ENCODE data around the gene CAPNS2.

The CAPNS2 gene

DNA sequence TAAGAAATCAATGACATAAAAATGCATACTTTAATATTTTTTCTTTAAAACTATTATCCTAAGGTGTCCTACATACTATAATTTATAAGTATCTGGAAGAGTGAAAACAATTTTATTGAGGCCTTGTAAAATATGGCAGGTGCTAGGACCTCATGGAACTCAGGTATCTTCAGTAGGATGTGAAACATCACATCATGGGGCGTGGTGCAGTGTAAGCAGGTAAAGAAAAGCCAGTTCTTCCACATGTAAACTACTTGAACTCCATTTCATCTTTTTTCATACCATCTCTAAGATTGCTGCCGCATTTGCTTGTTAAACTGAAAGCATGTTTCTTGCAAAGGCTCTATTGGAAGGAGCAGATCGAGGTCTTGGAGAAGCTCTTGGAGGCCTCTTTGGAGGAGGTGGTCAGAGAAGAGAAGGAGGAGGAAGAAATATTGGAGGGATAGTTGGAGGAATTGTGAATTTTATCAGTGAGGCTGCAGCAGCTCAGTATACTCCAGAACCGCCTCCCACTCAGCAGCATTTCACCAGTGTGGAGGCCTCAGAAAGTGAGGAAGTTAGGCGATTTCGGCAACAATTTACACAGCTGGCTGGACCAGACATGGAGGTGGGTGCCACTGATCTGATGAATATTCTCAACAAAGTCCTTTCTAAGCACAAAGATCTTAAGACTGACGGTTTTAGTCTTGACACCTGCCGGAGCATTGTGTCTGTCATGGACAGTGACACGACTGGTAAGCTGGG lies at the start of gene CAPNS2:
Gene CAPNS2 (plus strand): TSS at position 253 of the 744 bp plus-strand sequence. CDS start 73 bp downstream, at position 326.
- DNase-seq (ENCODE audit: low spot score) = no peak

DNA sequence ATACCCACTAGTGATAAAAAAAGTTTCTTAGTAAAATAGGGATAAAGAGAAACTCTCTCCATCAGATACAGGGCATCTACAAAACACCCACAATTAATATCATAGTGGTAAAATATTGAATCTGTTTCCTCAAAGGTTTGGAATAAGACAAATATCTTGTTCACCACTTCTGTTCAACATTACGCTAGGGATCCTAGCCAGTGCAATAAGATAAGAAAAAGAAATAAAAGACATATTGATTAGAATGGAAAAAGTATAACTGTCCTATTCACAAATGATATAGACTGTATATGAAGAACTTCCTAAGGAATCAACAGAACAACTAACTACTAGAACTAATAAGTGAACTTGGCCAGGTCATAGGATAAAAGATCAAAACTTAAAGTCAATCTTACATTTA lies 44.7 kb upstream of the CAPNS2 start:
- DNase-seq (ENCODE audit: low spot score) = no peak

DNA sequence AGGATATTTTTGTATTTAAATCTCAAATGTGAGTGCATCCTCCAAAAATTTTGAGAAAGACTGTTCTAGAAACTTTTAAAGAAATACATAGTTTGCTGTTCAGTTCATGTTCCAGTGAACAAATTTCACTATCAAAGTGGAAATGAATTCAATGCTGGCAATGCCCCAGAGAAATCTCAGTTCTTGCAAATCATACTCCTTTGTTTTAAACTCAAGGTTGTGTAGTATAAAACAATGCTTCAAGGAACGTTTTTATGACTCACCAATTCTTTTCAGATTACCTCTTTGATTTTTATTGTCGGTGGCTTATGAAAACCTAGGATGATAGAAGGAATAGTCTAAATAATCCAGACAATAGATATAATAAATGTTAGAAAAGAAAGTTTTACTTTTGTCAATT lies 40.0 kb upstream of the CAPNS2 start:
- no peak for DNase-seq (ENCODE audit: low spot score)

DNA sequence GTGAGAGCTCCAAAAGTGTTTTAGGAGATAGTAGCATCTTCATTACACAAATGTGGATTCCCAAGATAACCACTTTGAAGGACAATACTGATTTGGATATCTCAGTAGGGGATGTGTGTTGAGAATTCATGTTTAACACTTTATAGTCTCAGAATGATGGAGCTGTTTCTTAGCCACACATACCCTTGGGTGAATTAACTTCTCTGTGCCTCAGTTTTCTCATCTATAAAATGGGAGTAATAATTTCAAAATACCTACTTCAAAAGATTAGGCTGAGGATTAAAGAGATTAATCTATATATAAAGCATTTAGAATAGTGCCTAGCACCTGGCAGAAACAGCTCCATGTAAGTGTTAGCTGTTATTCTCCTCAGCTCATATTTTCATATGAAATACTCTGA lies 38.6 kb upstream of the CAPNS2 start:
- no peak for DNase-seq (ENCODE audit: low spot score)

DNA sequence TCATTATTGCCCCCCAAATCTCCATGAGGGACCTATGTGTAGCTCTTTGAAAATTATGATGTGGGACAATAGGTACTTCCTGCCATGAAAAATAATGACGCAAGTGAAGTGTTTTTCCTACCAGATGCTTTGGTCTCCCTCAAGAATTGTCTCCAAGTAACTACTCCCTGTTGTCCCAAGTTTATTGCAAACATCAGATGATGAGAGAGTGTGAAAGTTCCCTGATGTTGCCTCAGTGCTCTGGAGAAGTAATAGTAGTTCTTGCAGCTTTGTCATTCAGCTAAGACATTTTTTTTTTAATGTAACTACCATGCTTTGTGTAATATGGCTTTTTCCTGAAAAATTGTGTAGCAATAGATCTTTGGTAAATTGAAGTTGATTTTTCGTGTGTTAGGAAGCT lies 37.5 kb upstream of the CAPNS2 start:
- DNase-seq (ENCODE audit: low spot score) = no peak

DNA sequence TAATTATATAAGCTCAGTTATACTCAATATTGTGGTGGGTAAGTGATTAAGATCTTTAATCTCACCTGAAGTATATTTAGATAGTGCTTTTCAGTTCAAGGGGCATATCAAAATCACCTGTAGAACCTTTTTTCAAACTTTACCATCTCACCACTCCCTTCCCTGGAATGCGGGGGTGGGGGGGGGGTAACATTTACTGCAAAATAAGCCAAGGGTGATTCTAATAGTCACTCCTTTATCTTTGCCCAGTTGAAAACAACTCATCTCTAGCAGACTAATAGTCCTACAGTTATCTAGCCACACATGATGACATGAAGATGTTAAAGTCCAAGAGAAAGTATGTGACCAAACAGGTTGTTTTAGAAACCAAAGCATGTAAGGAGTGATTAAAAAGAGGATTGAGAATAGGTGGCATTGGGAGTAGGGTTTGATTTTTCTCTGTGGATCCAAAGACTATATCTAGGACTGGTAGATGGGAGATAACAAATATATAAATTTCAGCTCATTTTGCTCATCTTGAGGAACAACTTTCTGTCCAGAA lies 36.1 kb upstream of the CAPNS2 start:
- DNase-seq (ENCODE audit: low spot score) = no peak

DNA sequence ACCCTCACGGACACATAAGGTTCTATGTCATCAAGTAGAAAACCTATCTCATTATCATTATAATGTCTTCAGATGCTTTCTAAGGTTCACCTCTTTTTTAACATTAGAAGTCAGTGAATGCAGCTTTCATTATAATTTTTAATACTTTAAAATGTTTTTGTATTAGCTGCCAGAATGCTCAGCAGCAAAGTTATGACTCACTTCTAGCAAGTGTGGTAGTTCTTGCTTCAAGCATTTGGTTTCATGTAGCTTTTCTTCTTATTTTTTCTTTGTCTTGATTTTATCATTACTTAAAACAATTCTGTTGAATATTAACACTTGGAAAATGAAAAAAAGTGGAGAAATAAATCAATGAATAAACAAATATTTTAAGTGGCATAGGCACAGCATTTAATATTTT lies 34.3 kb upstream of the CAPNS2 start:
- no peak for DNase-seq (ENCODE audit: low spot score)

DNA sequence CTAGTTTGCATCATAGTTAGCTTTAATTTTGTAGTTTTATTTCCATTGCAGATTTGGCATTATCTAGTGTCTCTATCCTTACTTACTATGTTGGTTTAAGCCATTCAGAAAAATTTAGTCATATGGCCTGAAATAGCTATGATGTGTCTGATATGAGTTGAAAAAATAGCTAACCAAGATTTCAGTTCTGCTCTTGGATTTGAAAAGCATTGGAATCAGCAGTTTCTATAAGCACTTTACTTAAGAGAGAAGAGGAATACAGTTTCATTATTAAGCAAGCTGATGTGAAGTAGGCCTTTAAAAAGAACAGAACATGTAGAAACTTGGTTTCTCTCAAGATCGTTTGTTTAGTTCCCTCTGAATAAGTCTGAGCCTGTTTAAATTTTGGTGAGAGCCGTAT lies 31.7 kb upstream of the CAPNS2 start:
- DNase-seq (ENCODE audit: low spot score) = no peak

DNA sequence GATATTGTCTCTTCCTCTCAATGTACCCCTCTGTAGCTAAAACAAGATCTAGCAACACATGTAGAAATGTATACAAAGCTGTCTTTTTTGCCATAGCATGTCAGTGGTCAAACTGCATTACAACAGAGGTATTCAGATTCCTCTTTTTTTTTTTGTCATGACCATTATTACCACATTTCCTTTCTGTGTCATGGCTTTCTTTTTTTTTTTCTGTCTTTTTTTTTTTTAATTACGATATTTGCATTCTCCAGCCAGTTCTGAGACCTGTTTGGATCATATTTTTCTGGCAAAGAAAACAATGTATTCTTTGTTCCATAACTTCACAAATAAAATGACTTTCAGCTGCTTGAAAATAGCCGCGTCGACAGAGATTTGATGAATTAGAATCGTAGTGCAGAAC lies 27.4 kb upstream of the CAPNS2 start:
- DNase-seq (ENCODE audit: low spot score) = peak; percentile 39

DNA sequence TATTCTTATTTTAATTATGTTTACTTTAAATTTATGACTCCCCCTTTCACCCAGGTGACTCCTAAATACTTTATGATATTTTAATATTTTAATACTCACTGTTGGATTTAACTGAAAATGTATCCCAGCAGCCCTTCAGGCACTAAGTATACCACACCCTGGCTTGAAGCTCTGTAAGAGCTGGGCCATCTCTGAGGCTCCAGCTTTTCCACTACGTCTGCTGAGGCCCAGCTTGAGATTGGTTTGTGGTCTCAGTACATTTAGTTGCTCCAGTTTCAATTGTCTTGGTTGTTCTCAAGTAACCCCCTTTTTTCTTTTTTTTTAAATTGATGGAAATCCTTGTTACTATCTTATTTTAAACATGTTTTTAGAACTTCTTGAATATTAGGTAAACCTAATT lies 27.0 kb upstream of the CAPNS2 start:
- no peak for DNase-seq (ENCODE audit: low spot score)

DNA sequence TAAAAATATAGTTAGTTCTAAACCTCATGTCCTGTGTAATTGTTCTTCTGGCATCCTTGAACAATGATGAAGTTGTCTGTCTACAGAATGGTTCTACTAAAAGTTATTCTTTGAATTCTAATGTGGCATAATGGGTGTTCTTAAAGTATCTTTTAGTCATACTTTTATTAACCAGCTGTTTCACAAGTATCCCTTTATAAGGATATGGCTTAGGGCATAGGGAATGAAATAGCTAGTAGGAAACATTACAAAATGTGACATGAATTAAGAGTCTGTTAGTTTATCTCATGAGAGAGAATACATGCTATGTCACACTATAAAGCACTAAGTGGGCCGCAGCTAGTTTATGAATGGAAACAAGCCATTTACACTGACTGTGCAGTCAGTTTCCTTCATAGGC lies 26.3 kb upstream of the CAPNS2 start:
- peak; percentile 50 for DNase-seq (ENCODE audit: low spot score)

DNA sequence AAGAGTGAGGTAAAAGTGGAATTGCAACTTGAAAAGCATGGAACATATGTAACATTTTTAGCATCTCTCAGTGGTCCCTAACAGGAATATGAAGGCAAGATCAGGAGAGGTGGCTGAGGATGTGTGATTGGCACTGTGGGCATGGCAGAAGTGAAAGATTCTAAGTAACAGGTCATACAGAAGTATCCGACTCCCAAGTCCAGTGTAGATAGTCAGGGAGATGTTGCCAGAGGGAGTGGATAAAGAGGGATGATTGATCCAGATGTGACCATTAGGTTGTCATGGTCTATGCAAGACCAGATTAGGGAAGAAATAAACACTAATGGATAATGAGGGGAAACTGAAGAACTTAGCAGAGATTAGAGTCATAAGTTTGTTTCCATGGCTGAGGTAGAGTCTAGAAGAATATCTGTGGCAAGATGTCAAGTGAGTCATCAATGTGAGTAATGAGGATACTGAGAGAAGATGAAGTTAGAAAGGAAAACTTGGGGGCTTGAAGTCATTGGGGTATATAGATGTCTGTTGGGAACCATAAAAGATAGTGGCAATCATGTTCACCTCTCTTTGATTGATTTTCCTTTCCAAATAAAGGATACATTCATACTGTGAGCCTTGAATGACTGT lies 23.9 kb upstream of the CAPNS2 start:
- DNase-seq (ENCODE audit: low spot score) = no peak

DNA sequence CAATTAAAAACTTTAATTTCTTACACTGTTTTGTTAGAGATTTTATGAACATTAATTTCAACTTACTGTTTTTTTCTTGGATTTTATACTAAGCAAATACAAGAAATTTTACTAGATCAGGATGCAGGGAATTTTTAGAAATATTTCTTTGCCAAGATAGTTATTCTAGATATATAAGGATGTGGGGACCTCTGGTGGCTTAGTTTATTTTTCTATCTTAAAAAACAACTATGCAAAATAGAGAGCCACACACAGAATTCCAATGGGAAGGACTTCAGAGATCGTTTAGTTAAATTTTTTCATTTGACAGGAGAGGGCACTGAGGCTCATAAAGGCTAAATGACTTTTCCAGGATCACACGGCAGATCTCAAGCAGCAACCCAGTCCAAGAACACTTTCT lies 23.0 kb upstream of the CAPNS2 start:
- peak; percentile 7 for DNase-seq (ENCODE audit: low spot score)

DNA sequence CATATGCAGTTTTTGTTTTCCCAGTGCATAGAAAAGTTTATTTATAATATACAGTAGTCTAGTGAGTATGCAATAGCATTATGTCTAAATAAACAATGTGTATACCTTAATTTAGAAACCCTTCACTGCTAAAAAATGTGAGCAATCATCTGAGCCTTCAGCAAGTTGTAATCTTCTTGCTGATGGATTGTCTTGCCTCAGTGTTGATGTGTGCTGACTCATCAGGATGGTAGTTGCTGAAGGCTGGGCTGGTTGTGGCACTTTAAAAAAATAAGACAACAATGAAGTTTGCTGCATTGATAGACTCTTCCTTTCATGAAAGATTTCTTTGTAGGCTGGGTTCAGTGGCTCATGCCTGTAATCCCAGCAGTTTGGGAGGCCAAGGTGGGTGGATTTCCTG lies 13.9 kb upstream of the CAPNS2 start:
- no peak for DNase-seq (ENCODE audit: low spot score)

DNA sequence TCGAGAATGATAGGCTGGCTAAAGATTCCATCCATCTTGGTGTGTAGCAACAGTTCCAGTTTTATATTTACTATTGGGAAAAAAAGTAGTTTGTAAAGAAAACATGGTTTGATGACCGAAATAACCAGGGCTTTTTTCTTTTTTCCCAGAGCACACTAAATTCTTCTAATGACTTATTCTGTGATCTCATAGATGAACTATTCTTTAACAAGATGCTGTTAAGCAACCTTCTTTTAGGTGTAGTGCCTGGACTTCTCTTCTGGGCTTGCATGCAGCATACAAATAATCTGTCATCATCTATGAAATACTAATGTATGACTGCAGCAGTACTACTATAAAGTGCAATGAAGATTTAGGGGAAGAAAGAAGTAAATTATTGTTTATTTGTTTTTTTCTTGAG lies 11.0 kb upstream of the CAPNS2 start:
- DNase-seq (ENCODE audit: low spot score) = no peak

DNA sequence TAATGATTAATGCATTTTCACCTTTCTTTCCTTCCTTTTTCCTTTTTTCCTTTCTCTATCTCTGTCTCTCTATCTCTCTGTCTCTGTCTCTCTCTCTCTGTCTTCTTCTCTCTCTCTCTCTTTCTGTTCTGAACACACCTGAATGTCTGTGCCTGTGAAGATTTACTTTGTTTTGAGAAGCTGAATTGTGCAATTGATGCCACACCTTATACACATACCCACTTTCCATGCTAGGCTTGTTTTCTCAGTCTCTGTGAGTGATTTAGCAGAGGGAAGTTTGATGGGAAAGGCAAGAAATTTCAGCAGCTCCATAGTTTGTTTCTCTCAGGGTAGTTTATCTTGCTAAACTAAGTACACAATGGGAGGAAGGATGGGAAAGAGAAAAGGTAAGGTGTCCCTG lies 9.3 kb upstream of the CAPNS2 start:
- no peak for DNase-seq (ENCODE audit: low spot score)

DNA sequence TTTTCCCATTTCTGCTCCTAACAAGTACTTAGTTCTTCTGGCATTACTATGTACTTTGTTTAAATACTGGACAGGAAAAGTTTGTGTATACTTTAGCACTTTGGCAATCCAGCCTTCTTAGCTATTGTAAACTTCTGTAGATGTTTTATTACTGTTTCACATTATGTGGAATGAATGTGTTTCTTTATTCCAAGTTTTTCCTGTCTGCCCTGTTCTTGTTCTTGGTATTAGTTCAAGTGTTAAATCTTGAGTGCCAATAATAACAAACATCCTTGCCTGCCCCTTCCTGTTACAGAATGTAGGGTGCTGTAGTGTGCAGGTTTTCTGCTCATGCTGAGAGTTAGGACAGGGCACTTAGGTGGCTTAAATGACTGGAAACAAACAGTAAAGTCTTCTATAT lies 7.3 kb upstream of the CAPNS2 start:
- no peak for DNase-seq (ENCODE audit: low spot score)

DNA sequence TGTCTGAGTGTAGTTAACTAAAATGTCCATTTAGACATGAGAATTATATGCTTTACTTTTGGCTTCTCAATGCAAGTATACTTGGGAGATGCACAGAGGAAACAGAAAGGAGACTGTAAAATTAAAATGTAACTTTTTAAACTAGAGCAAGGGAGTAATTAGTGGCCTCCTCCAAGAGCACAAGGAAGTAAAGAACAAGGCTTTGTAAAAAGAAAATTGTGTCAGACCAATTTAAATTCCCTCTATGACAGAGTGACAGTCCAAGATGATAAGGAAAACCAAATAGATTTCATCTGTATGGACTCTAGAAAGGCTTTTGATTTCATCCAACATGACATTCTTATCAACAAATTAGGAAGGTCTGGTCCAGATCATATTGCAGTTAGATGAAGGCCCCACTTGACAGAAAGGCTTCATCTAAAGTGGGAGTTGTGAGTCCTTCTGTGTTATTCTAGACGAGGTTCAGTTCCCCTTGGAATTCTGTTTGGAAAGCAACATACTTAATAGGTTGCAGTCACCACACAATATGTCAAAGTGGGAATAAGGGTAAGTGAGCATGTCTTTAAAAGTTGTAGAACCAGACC lies 6.5 kb upstream of the CAPNS2 start:
- no peak for DNase-seq (ENCODE audit: low spot score)

DNA sequence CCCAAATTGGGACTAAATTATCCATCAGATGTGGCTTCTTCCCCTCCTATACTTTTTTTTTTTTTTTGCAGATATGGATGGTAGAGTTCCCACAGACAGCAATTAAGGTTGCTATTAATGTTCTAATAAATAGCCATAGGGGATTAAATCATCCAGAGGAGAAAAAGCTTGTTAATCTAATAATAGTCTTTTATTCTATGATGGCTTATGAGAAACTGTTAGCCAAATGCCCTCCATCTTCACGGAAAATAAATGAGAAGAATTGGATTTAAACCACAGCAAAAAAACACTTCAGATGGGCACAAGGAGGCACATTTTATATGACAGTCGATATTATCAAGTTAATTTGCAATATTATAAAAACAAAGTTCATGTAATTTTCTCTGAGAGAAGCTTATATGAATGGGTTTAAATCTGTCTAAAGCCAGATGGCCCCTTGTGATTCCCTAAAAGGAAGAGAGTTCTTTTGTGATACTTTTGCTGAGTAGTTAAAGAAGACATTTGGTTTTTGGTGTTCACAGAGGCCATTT lies 5.1 kb upstream of the CAPNS2 start:
- DNase-seq (ENCODE audit: low spot score) = no peak

DNA sequence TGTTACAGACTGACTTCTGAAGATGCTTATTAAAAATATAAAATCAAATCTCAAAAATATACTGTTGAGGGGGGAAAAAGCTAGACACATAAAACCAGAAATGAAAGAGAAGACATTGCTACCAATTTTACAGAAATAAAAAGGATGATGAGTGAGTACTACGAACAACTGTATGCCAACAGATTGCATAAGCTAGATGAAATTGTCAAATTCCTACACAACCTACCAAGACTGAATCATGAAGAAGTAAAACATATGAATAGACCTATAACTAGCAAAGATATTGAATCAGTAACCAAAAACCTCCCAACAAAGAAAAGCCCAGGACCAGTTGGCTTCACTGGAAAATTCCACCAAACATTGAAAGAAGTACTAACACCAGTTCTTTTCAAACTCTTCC lies 3.5 kb upstream of the CAPNS2 start:
- no peak for DNase-seq (ENCODE audit: low spot score)

DNA sequence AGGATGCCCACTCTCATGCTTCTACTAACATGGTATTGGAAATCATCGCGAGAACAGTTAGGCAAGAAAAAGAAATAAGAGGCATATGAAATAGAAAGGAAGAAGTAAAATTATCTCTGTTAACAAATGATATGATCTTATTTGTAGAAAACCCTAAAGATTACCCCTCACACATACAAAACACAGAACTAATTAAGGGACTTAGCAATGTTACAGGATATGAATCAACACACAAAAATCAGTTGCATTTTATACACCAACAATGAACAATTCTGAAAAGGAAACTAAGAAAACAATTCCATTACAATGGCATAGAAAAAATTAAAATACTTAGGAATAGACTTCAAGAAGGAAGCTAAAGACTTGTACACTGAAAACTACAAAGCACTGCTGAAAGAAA lies 2.7 kb upstream of the CAPNS2 start:
- no peak for DNase-seq (ENCODE audit: low spot score)

DNA sequence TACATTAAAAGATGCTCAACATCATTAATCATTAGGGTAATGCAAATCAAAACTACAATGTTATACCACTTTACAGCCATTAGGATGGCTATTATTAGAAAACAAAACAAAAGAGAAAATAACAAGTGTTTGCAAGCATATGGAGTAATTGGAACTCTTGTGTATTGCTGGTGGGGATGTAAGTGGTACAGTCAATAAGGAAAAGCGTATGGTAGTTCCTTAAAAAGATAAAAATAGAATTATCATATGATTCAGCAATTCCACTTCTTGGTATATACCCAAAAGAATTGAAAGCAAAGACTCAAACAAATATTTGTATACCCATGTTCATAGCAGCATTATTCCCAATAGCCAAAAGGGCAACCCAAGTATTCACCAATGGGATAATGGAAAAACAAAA lies 1.4 kb upstream of the CAPNS2 start:
- no peak for DNase-seq (ENCODE audit: low spot score)

DNA sequence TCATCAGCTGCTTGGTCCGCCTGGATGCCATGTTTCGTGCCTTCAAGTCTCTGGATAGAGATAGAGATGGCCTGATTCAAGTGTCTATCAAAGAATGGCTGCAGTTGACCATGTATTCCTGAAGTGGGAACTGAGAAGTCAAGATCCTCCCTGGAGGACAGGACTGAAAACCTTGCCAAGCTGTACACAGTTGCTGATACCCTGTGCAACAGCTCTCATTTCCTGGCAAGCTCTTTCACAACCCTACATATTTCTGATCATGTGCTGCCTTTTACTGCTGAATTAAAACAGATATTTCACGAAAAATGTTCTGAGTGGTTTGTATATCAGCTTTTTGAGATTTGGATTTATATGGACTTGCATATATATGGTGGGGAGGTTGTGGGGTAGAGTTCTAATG lies 898 bp downstream of the CAPNS2 start:
- no peak for DNase-seq (ENCODE audit: low spot score)
